PFSK-1 (cell line): ENCODE measurements around the gene MUS81.

Source experiments
- FOXP2 ChIP-seq: optimal IDR thresholded peaks from 2 replicates; pipeline ENCODE3; 2011; ENCODE audit warnings: borderline replicate concordance, control low read depth, inconsistent platforms; ENCODE audit not compliant: insufficient read depth; ENCODE audit errors: extremely low read length, extremely low read depth
- POLR2AphosphoS5 ChIP-seq: IDR thresholded peaks from 2 replicates; pipeline ENCODE4 v1.6.1; 2012; ENCODE audit warnings: low read depth, mild to moderate bottlenecking, control low read depth, low read length, moderate library complexity
- SIN3A ChIP-seq: IDR thresholded peaks from 2 replicates; pipeline ENCODE4 v1.6.1; 2012; ENCODE audit warnings: mild to moderate bottlenecking, low read length, moderate library complexity, borderline replicate concordance; ENCODE audit not compliant: insufficient read depth
- TAF1 ChIP-seq: IDR thresholded peaks from 2 replicates; pipeline ENCODE4 v1.6.1; 2012; ENCODE audit warnings: low read length, control low read depth, borderline replicate concordance; ENCODE audit not compliant: insufficient read depth
- TF ChIP-seq, protein P1 (sequence below), 2 experiments: IDR thresholded peaks; 2 replicates each; pipeline versions ENCODE4 v1.6.1 to v1.8.0; 2011 to 2012; ENCODE audit warnings: low read depth in 2 of 2, low read length in 2 of 2, control low read depth in 1 of 2, inconsistent platforms in 1 of 2, mild to moderate bottlenecking in 1 of 2, moderate library complexity in 1 of 2; ENCODE audit not compliant: insufficient read depth in 1 of 2

DNA sequence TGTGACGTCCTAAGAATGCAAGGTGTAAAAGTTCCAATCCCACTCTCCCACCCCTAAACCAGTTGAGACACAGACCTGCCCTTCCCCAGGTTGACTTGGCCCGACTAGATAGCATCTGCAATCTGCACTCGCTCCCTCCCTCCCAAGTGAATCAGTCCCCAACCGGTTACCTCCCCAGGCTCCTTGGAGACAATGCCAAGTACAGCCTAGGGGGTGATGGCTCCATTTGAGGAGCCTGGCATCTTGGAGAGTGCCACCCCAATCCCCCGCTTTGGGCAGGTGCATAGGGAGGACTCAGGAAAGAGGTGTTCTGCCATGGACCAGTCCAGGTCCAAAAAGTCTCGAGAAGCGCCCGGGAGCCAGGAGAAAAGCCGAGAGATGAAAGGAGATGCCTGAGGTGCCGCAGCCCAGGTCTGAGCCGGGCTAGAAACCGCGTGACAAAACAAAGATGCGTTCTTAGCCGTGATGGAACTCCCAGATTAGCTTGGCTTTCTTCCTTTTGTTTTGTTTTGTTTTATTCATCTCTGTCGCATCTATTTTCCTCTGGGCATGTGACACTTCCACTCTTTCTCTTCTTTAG, 45.2 kb upstream of the MUS81 start:
- TF ChIP-seq, protein P1, sequence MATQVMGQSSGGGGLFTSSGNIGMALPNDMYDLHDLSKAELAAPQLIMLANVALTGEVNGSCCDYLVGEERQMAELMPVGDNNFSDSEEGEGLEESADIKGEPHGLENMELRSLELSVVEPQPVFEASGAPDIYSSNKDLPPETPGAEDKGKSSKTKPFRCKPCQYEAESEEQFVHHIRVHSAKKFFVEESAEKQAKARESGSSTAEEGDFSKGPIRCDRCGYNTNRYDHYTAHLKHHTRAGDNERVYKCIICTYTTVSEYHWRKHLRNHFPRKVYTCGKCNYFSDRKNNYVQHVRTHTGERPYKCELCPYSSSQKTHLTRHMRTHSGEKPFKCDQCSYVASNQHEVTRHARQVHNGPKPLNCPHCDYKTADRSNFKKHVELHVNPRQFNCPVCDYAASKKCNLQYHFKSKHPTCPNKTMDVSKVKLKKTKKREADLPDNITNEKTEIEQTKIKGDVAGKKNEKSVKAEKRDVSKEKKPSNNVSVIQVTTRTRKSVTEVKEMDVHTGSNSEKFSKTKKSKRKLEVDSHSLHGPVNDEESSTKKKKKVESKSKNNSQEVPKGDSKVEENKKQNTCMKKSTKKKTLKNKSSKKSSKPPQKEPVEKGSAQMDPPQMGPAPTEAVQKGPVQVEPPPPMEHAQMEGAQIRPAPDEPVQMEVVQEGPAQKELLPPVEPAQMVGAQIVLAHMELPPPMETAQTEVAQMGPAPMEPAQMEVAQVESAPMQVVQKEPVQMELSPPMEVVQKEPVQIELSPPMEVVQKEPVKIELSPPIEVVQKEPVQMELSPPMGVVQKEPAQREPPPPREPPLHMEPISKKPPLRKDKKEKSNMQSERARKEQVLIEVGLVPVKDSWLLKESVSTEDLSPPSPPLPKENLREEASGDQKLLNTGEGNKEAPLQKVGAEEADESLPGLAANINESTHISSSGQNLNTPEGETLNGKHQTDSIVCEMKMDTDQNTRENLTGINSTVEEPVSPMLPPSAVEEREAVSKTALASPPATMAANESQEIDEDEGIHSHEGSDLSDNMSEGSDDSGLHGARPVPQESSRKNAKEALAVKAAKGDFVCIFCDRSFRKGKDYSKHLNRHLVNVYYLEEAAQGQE (IDR thresholded peaks at IDR 0.05; ENCODE audit: insufficient read depth in 1 of 2, low read depth in 2 of 2, low read length in 2 of 2): no peak
- no peak for TF ChIP-seq TAF1
- no peak for TF ChIP-seq POLR2AphosphoS5
- TF ChIP-seq SIN3A: no peak
- TF ChIP-seq FOXP2: no peak
